Sigmoid colon (tissue), 7 donors: ENCODE measurements around the gene METTL27. TPM values are rescaled to one million over a fixed set of nuclear protein-coding genes. Genes with fewer than 3 reads are reported as not detected.

ENCODE experiments used
- DNase-seq: peaks from one replicate; pipeline ENCODE4 v3.0.0-alpha.2; 2019
- H3K27ac ChIP-seq, 4 donors: fragments of 200-600 bp; sonication (generic); one replicate each; pipeline ENCODE4 v1.5.1; 2016 to 2019; ENCODE audit warnings: mild to moderate bottlenecking in 1 of 4
- H3K27me3 ChIP-seq, 3 donors: fragments of 200-600 bp; sonication (generic); one replicate each; pipeline ENCODE4 v1.5.1; 2019; ENCODE audit warnings: mild to moderate bottlenecking in 1 of 3
- H3K36me3 ChIP-seq, 4 donors: fragments of 200-600 bp; sonication (generic); one replicate each; pipeline ENCODE4 v1.5.1; 2016 to 2019
- H3K4me1 ChIP-seq, 4 donors: fragments of 200-600 bp; sonication (generic); one replicate each; pipeline ENCODE4 v1.5.1; 2017 to 2019
- H3K4me3 ChIP-seq, 4 donors: fragments of 200-600 bp; sonication (generic); one replicate each; pipeline ENCODE4 v1.5.1; 2017 to 2019; ENCODE audit warnings: mild to moderate bottlenecking in 2 of 4, moderate library complexity in 1 of 4
- H3K9me3 ChIP-seq, 4 donors: fragments of 200-600 bp in 3 of 4; sonication (generic) in 3 of 4; one replicate each; pipeline versions ENCODE4 v1.5.1 to v1.6.1; 2013 to 2019
- CTCF ChIP-seq, 4 experiments: fragments of 450-650 bp in 3 of 4; fragments of 200-600 bp in 1 of 4; IDR thresholded peaks; one replicate each; pipeline ENCODE4 v1.5.1; 2016 to 2019; ENCODE audit warnings: antibody characterized with exemption in 4 of 4, mild to moderate bottlenecking in 3 of 4, moderate library complexity in 2 of 4
- EP300 ChIP-seq, 4 donors: sonication (generic); formaldehyde crosslinking; IDR thresholded peaks; one replicate each; pipeline ENCODE4 v1.6.1; 2017; ENCODE audit warnings: antibody characterized with exemption in 4 of 4
- POLR2A ChIP-seq, 2 donors: fragments of 450-650 bp; IDR thresholded peaks; one replicate each; pipeline ENCODE4 v1.6.1; 2016; ENCODE audit warnings: antibody characterized with exemption in 2 of 2, mild to moderate bottlenecking in 2 of 2, moderate library complexity in 2 of 2
- POLR2AphosphoS5 ChIP-seq, 4 donors: sonication (generic); formaldehyde crosslinking; IDR thresholded peaks; one replicate each; pipeline ENCODE4 v1.6.1; 2017; ENCODE audit warnings: antibody characterized with exemption in 4 of 4
- WGBS, 2 donors: extraction: QIAGEN DNeasy Blood & Tissue Kit; methylation state at CpG; one replicate each; pipeline ENCODE4 v1.1.7; 2013; 5-methylcytosine and 5-hydroxymethylcytosine counted together
- intact Hi-C: fragments of 100-400 bp; cut with DNase I; formaldehyde crosslinking; loops from one replicate; pipeline ENCODE4 v1.15.1; 2023
- polyA plus RNA-seq, 3 donors: library from polyadenylated mRNA; stranded (reverse); fragments of 200-250 nt; gene quantifications; one replicate each; pipeline ENCODE4 v1.2.3, GENCODE V29; 2013
- total RNA-seq, 4 donors: library from RNA; depleted of rRNA; stranded (reverse); fragments of >200 nt; gene quantifications; one replicate each; pipeline ENCODE4 v1.1.0, GENCODE V29; 2016
- donor health status: healthy with polysubstance abuse.
- donor health status: Bipolar disorder and iron deficiency.
- donor health status: healthy.

Gene METTL27
- total and polyA plus RNA-seq, 7 donors: 0.99 to 12.3 (median 2.9) TPM

GRCh38 chr7:73861305-73861704 lies 19.0 kb upstream of the METTL27 start:
- H3K36me3 ChIP-seq: no peaks in the 10 kb centered on the region
- H3K27ac ChIP-seq: no peak overlapping the region
- TF ChIP-seq CTCF (IDR thresholded peaks at IDR 0.05) (no peak), POLR2A (IDR thresholded peaks at IDR 0.05) (no peak), POLR2AphosphoS5 (IDR thresholded peaks at IDR 0.05) (no peak), EP300 (IDR thresholded peaks at IDR 0.05) (no peak)
- intact Hi-C loops: loop anchor here (10.0 kb wide), 1 partner anchor 303 kb away; no protein-coding TSS in a partner anchor
- H3K9me3 ChIP-seq: no peaks in the 10 kb centered on the region
- H3K4me3 ChIP-seq: no peak overlapping the region
- 93 to 97% methylated on average over 12 of the region's 12 CpGs for WGBS, 2 donors
- no peaks in the 10 kb centered on the region for H3K27me3 ChIP-seq
- DNase-seq: no peak
- no peaks in the 10 kb centered on the region for H3K4me1 ChIP-seq

GRCh38 chr7:73860859-73861258 lies 18.5 kb upstream of the METTL27 start, which contains the start of gene TMEM270:
Gene TMEM270, plus strand, starts transcription at chr7:73861159. Its CDS starts 36 bp downstream, at chr7:73861195.
- Histone ChIP-seq H3K4me3 (no peak within 1 kb of the TSS), H3K27ac (no peak within 1 kb of the TSS), H3K4me1 (peaks cover 0 to 2% (median under 1%) of the 10 kb centered on the region in 4 donors), H3K36me3 (no peaks in the 10 kb centered on the region), H3K27me3 (no peaks in the 10 kb centered on the region), H3K9me3 (no peaks in the 10 kb centered on the region)
- no peak for DNase-seq
- intact Hi-C loops: loop anchor here (10.0 kb wide), 1 partner anchor 304 kb away; no protein-coding TSS in a partner anchor
- no peak for TF ChIP-seq POLR2AphosphoS5 (IDR thresholded peaks at IDR 0.05)
- WGBS, 2 donors: 87 to 90% methylated on average over 11 of the region's 11 CpGs

GRCh38 chr7:73858807-73859206 lies 16.5 kb upstream of the METTL27 start:
- intact Hi-C loops: loop anchor here (5.0 kb wide), 1 partner anchor 252 kb away; no protein-coding TSS in a partner anchor
- peaks cover 0 to 8% (median 5%) of the 10 kb centered on the region in 4 donors for H3K4me1 ChIP-seq
- no peak overlapping the region for H3K4me3 ChIP-seq
- DNase-seq: no peak
- H3K36me3 ChIP-seq: no peaks in the 10 kb centered on the region
- no peaks in the 10 kb centered on the region for H3K27me3 ChIP-seq
- no peak overlapping the region for H3K27ac ChIP-seq
- H3K9me3 ChIP-seq: no peaks in the 10 kb centered on the region
- TF ChIP-seq POLR2AphosphoS5 (IDR thresholded peaks at IDR 0.05): no peak
- no peak for TF ChIP-seq EP300 (IDR thresholded peaks at IDR 0.05)
- TF ChIP-seq POLR2A (IDR thresholded peaks at IDR 0.05): no peak
- TF ChIP-seq CTCF (IDR thresholded peaks at IDR 0.05): no peak
- 72 to 75% methylated on average over 2 of the region's 2 CpGs for WGBS, 2 donors

GRCh38 chr7:73856941-73857340 lies 14.6 kb upstream of the METTL27 start:
- 69 to 76% methylated on average over 3 of the region's 3 CpGs for WGBS, 2 donors
- TF ChIP-seq POLR2A (IDR thresholded peaks at IDR 0.05) (no peak), EP300 (IDR thresholded peaks at IDR 0.05) (no peak), POLR2AphosphoS5 (IDR thresholded peaks at IDR 0.05) (no peak), CTCF (IDR thresholded peaks at IDR 0.05) (no peak)
- intact Hi-C loops: loop anchor here (5.0 kb wide), 1 partner anchor 250 kb away; no protein-coding TSS in a partner anchor
- no peak for DNase-seq
- no peak overlapping the region for H3K4me3 ChIP-seq
- no peaks in the 10 kb centered on the region for H3K27me3 ChIP-seq
- H3K36me3 ChIP-seq: no peaks in the 10 kb centered on the region
- no peaks in the 10 kb centered on the region for H3K9me3 ChIP-seq
- peaks cover 0 to 12% (median 5%) of the 10 kb centered on the region in 4 donors for H3K4me1 ChIP-seq
- no peak overlapping the region for H3K27ac ChIP-seq

GRCh38 chr7:73852500-73852899 lies 10.2 kb upstream of the METTL27 start:
- DNase-seq: no peak
- H3K36me3 ChIP-seq: no peaks in the 10 kb centered on the region
- intact Hi-C loops: no loop called here
- WGBS, 2 donors: 80 to 85% methylated on average over 5 of the region's 5 CpGs
- H3K4me1 ChIP-seq: peaks cover 0 to 39% (median 28%) of the 10 kb centered on the region in 4 donors
- no peaks in the 10 kb centered on the region for H3K9me3 ChIP-seq
- peak overlapping the region in 3 of 4 donors; percentile 32 to 81 (median 78) for H3K27ac ChIP-seq
- no peak overlapping the region for H3K4me3 ChIP-seq
- TF ChIP-seq POLR2A (IDR thresholded peaks at IDR 0.05) (no peak), POLR2AphosphoS5 (IDR thresholded peaks at IDR 0.05) (no peak), EP300 (IDR thresholded peaks at IDR 0.05) (no peak), CTCF (IDR thresholded peaks at IDR 0.05) (no peak)
- no peaks in the 10 kb centered on the region for H3K27me3 ChIP-seq
